H9 (cell line): ENCODE results near the gene CFAP46. TPM values are rescaled to one million over a fixed set of nuclear protein-coding genes. Genes with fewer than 3 reads are reported as not detected.

ENCODE experiments used
- DNase-seq: peaks from one replicate; pipeline ENCODE4 v3.0.0-alpha.2; 2017
- H2AFZ ChIP-seq: one replicate; pipeline ENCODE4 v1.6.1; 2013; ENCODE audit warnings: mild to moderate bottlenecking, low read length, control low read depth, moderate library complexity
- H2AK5ac ChIP-seq: 2 replicates; pipeline ENCODE4 v1.6.1; 2013; ENCODE audit warnings: low read length, control low read depth, mixed read lengths; ENCODE audit not compliant: insufficient read length
- H2BK120ac ChIP-seq: one replicate; pipeline ENCODE4 v1.6.1; 2013; ENCODE audit warnings: low read depth, mild to moderate bottlenecking, low read length, control low read depth, inconsistent platforms; ENCODE audit not compliant: poor library complexity, severe bottlenecking
- H2BK12ac ChIP-seq: 2 replicates; pipeline ENCODE4 v1.6.1; 2013; ENCODE audit warnings: low read length, control low read depth, mixed read lengths, low read depth; ENCODE audit not compliant: insufficient read length
- H2BK15ac ChIP-seq: 2 replicates; pipeline ENCODE4 v1.6.1; 2013; ENCODE audit warnings: low read depth, low read length, control low read depth
- H2BK20ac ChIP-seq: one replicate; pipeline ENCODE4 v1.6.1; 2013; ENCODE audit warnings: low read depth, mild to moderate bottlenecking, low read length, control low read depth, inconsistent platforms; ENCODE audit not compliant: poor library complexity, severe bottlenecking
- H2BK5ac ChIP-seq: 2 replicates; pipeline ENCODE4 v1.6.1; 2013; ENCODE audit warnings: low read length, control low read depth, mixed read lengths; ENCODE audit not compliant: insufficient read length
- H3K14ac ChIP-seq: 2 replicates; pipeline ENCODE4 v1.6.1; 2013; ENCODE audit warnings: low read length, control low read depth; ENCODE audit not compliant: insufficient read depth
- H3K18ac ChIP-seq: 2 replicates; pipeline ENCODE4 v1.6.1; 2013; ENCODE audit warnings: low read depth, mild to moderate bottlenecking, mixed read lengths, low read length, control low read depth; ENCODE audit not compliant: insufficient read length
- H3K23ac ChIP-seq: 2 replicates; pipeline ENCODE4 v1.6.1; 2013; ENCODE audit warnings: low read length, control low read depth, mixed read lengths, low read depth; ENCODE audit not compliant: insufficient read length
- H3K23me2 ChIP-seq: 2 replicates; pipeline ENCODE4 v1.6.1; 2013; ENCODE audit warnings: low read depth, mild to moderate bottlenecking, mixed read lengths, low read length, control low read depth; ENCODE audit not compliant: insufficient read length, poor library complexity, severe bottlenecking
- H3K27ac ChIP-seq: 2 replicates; pipeline ENCODE4 v1.5.1; 2013; ENCODE audit warnings: low read length, control low read depth, mixed read lengths, low read depth; ENCODE audit not compliant: insufficient read length
- H3K27me3 ChIP-seq: 2 replicates; pipeline ENCODE4 v1.6.1; 2013; ENCODE audit warnings: low read length, control low read depth, inconsistent platforms; ENCODE audit not compliant: insufficient read depth
- H3K4ac ChIP-seq: 2 replicates; pipeline ENCODE4 v1.6.1; 2013; ENCODE audit warnings: low read depth, mild to moderate bottlenecking, control low read depth, inconsistent platforms, low read length, moderate library complexity
- H3K4me1 ChIP-seq: 2 replicates; pipeline ENCODE4 v1.6.1; 2013; ENCODE audit warnings: low read length, control low read depth, inconsistent platforms; ENCODE audit not compliant: insufficient read depth
- H3K4me2 ChIP-seq: 2 replicates; pipeline ENCODE4 v1.6.1; 2013; ENCODE audit warnings: low read length, control low read depth, mixed read lengths; ENCODE audit not compliant: insufficient read length, insufficient read depth
- H3K56ac ChIP-seq: 2 replicates; pipeline ENCODE4 v1.6.1; 2013; ENCODE audit warnings: low read depth, mild to moderate bottlenecking, mixed read lengths, low read length, control low read depth; ENCODE audit not compliant: insufficient read length
- H3K79me1 ChIP-seq: 2 replicates; pipeline ENCODE4 v1.6.1; 2013; ENCODE audit warnings: low read depth, mild to moderate bottlenecking, moderate library complexity, low read length, control low read depth, inconsistent platforms; ENCODE audit not compliant: insufficient read depth, poor library complexity, severe bottlenecking
- H3K79me2 ChIP-seq: 2 replicates; pipeline ENCODE4 v1.6.1; 2013; ENCODE audit warnings: low read length, control low read depth, inconsistent platforms; ENCODE audit not compliant: insufficient read depth
- H3K9ac ChIP-seq: 2 replicates; pipeline ENCODE4 v1.6.1; 2013; ENCODE audit warnings: low read length, control low read depth, mixed read lengths; ENCODE audit not compliant: insufficient read length; ENCODE audit errors: extremely low read depth
- H3K9me3 ChIP-seq: one replicate; pipeline ENCODE4 v1.6.1; 2013; ENCODE audit warnings: low read depth, low read length, inconsistent platforms; ENCODE audit not compliant: control insufficient read depth
- H3T11ph ChIP-seq: one replicate; pipeline ENCODE4 v1.6.1; 2013; ENCODE audit warnings: mild to moderate bottlenecking, low read length, control low read depth, inconsistent platforms
- H4K20me1 ChIP-seq: one replicate; pipeline ENCODE4 v1.6.1; 2013; ENCODE audit not compliant: control insufficient read depth, insufficient read length, insufficient read depth
- H4K5ac ChIP-seq: 2 replicates; pipeline ENCODE4 v1.6.1; 2013; ENCODE audit warnings: low read depth, mild to moderate bottlenecking, mixed read lengths, low read length, control low read depth; ENCODE audit not compliant: insufficient read length
- H4K8ac ChIP-seq: replicated peaks from 2 replicates; pipeline ENCODE4 v1.6.1; 2013; ENCODE audit warnings: low read length, control low read depth, mixed read lengths, low read depth; ENCODE audit not compliant: insufficient read length
- H4K91ac ChIP-seq: 2 replicates; pipeline ENCODE4 v1.6.1; 2013; ENCODE audit warnings: low read depth, mild to moderate bottlenecking, moderate library complexity, mixed read lengths, low read length, control low read depth; ENCODE audit not compliant: insufficient read length
- H3K27ac Mint-ChIP-seq, 3 experiments: 2 replicates in 2 of 3; 3 replicates in 1 of 3; pipeline ENCODE4 v1.8.0; 2020 to 2021; ENCODE audit warnings: mixed read lengths in 3 of 3, mild to moderate bottlenecking in 1 of 3, moderate library complexity in 1 of 3
- H3K27me3 Mint-ChIP-seq: 2 replicates; pipeline ENCODE4 v1.8.0; 2021; ENCODE audit warnings: low read depth, mild to moderate bottlenecking, moderate library complexity, mixed read lengths
- H3K36me3 Mint-ChIP-seq, 3 experiments: 2 replicates in 2 of 3; 3 replicates in 1 of 3; pipeline ENCODE4 v1.8.0; 2020 to 2021; ENCODE audit warnings: low read depth in 3 of 3, mixed read lengths in 3 of 3; ENCODE audit not compliant: insufficient read depth in 1 of 3
- H3K4me1 Mint-ChIP-seq, 2 experiments: 2 replicates each; pipeline ENCODE4 v1.8.0; 2020; ENCODE audit warnings: mixed read lengths in 2 of 2
- H3K4me3 Mint-ChIP-seq, 2 experiments: 2 replicates in 1 of 2; 3 replicates in 1 of 2; pipeline ENCODE4 v1.8.0; 2020 to 2021; ENCODE audit warnings: mild to moderate bottlenecking in 2 of 2, mixed read lengths in 2 of 2, moderate library complexity in 1 of 2
- H3K9me3 Mint-ChIP-seq, 2 experiments: 2 replicates in 1 of 2; 3 replicates in 1 of 2; pipeline ENCODE4 v1.8.0; 2020; ENCODE audit warnings: mild to moderate bottlenecking in 2 of 2, mixed read lengths in 2 of 2, moderate library complexity in 1 of 2
- WGBS: extraction: QIAGEN DNeasy Blood & Tissue Kit; methylation state at CpG from one replicate; pipeline ENCODE4 v1.1.7; 2013; ENCODE audit warnings: missing lambda C conversion rate, low lambda C conversion rate, mixed read lengths; ENCODE audit not compliant: insufficient read length; ENCODE audit errors: extremely low coverage; 5-methylcytosine and 5-hydroxymethylcytosine counted together
- total RNA-seq: library from RNA; stranded (reverse); gene quantifications from 2 replicates; pipeline ENCODE4 v1.2.1, GENCODE V29; 2021
- TF ChIP-seq, protein P1 (sequence below): fragments of 200-600 bp; sonication (generic); conservative IDR thresholded peaks from 3 replicates; pipeline ENCODE4 v1.8.0; 2021; ENCODE audit warnings: antibody characterized with exemption, mild to moderate bottlenecking

The CFAP46 gene
- total RNA-seq, 1 experiment from 2014 or later, result 3.1 TPM

DNA sequence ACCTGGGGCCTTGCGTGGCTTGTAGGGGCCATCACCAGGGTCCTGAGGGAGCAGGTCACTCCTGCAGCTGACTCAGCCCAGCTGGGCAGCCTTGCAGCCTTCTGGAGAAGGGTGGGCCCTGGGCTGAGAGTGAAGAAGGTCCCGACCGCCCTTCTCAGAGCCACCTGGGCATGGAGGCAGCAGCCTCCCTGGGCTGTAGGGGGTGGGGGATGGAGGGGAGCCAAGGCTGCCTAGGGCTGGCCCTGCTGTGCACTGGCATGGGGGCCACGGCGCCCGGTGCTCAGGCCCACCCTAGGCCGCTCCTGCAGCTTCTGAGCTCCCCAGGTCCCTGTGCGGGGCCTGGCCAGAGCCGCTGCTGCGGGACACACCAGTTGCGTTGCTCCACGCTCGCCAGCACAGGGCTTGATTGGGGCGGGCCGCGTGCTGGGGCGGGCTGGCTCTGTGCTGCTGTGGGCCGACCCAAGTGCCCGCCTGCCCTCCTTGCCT lies 92.8 kb downstream of the CFAP46 start:
- no peak overlapping the region for H3K56ac ChIP-seq
- Mint-ChIP-seq H3K4me1 (peaks cover 0 to 12% of the 10 kb centered on the region in 2 experiments; a peak in 3 of 4 replicates), H3K27me3 (peaks cover 2% of the 10 kb centered on the region), H3K36me3 (no peaks in the 10 kb centered on the region), H3K27ac (no peak overlapping the region), H3K4me3 (no peak overlapping the region), H3K9me3 (peaks cover 0 to 2% of the 10 kb centered on the region in 2 experiments; a peak in 1 of 5 replicates)
- WGBS, result no CpG with 5 or more reads among the region's 19 CpGs
- no peak overlapping the region for H3K23ac ChIP-seq
- H3K4me2 ChIP-seq, result no peak overlapping the region
- H3K27me3 ChIP-seq, result no peaks in the 10 kb centered on the region
- no peak overlapping the region for H3K14ac ChIP-seq
- no peak overlapping the region for H2BK15ac ChIP-seq
- H3T11ph ChIP-seq, result no peak overlapping the region
- no peak overlapping the region for H2AK5ac ChIP-seq
- no peak overlapping the region for H2BK5ac ChIP-seq
- H2BK120ac ChIP-seq, result no peak overlapping the region
- H3K79me2 ChIP-seq, result no peaks in the 10 kb centered on the region
- no peak overlapping the region for H3K4ac ChIP-seq
- TF ChIP-seq, protein P1, sequence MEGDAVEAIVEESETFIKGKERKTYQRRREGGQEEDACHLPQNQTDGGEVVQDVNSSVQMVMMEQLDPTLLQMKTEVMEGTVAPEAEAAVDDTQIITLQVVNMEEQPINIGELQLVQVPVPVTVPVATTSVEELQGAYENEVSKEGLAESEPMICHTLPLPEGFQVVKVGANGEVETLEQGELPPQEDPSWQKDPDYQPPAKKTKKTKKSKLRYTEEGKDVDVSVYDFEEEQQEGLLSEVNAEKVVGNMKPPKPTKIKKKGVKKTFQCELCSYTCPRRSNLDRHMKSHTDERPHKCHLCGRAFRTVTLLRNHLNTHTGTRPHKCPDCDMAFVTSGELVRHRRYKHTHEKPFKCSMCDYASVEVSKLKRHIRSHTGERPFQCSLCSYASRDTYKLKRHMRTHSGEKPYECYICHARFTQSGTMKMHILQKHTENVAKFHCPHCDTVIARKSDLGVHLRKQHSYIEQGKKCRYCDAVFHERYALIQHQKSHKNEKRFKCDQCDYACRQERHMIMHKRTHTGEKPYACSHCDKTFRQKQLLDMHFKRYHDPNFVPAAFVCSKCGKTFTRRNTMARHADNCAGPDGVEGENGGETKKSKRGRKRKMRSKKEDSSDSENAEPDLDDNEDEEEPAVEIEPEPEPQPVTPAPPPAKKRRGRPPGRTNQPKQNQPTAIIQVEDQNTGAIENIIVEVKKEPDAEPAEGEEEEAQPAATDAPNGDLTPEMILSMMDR, result no peak
- H3K18ac ChIP-seq, result no peak overlapping the region
- H4K8ac ChIP-seq, result no peak overlapping the region
- no peak overlapping the region for H4K91ac ChIP-seq
- H3K9ac ChIP-seq, result no peak overlapping the region
- no peak overlapping the region for H4K5ac ChIP-seq
- H3K79me1 ChIP-seq, result no peaks in the 10 kb centered on the region
- no peak overlapping the region for H2BK20ac ChIP-seq
- no peaks in the 10 kb centered on the region for H3K9me3 ChIP-seq
- no peak overlapping the region for H2BK12ac ChIP-seq
- H2AFZ ChIP-seq, result no peak overlapping the region
- H3K27ac ChIP-seq, result no peak overlapping the region
- no peaks in the 10 kb centered on the region for H3K23me2 ChIP-seq
- no peaks in the 10 kb centered on the region for H3K4me1 ChIP-seq
- no peaks in the 10 kb centered on the region for H4K20me1 ChIP-seq
- DNase-seq, result peak; percentile 28
